Fibroblast of lung (primary cell): ENCODE measurements around the gene APOLD1. TPM values are rescaled to one million over a fixed set of nuclear protein-coding genes. Genes with fewer than 3 reads are reported as not detected.
A peak's percentile ranks its signal among the peaks of the same experiment; 100 is the strongest.

Experiments used
- DNase-seq, 2 donors: peaks; one replicate each; pipeline versions ENCODE4 v3.0.0 to v3.0.0-alpha.2; 2010; ENCODE audit warnings: low read depth in 2 of 2
- H2AFZ ChIP-seq: 2 replicates; pipeline ENCODE4 v1.5.1; 2012; ENCODE audit warnings: low read length, control low read depth, inconsistent platforms
- H3K27ac ChIP-seq: 2 replicates; pipeline ENCODE4 v1.5.1; 2011; ENCODE audit warnings: low read length, control low read depth; ENCODE audit not compliant: insufficient read depth
- H3K27me3 ChIP-seq: 2 replicates; pipeline ENCODE4 v1.5.1; 2011; ENCODE audit warnings: mild to moderate bottlenecking, low read length; ENCODE audit not compliant: control insufficient read depth, insufficient read depth
- H3K36me3 ChIP-seq: 2 replicates; pipeline ENCODE4 v1.5.1; 2011; ENCODE audit warnings: low read length; ENCODE audit not compliant: control insufficient read depth, insufficient read depth
- H3K4me1 ChIP-seq: 2 replicates; pipeline ENCODE4 v1.5.1; 2011; ENCODE audit warnings: low read length; ENCODE audit not compliant: control insufficient read depth, insufficient read depth; ENCODE audit errors: extremely low read depth
- H3K4me2 ChIP-seq: 2 replicates; pipeline ENCODE4 v1.5.1; 2011; ENCODE audit warnings: low read length, control low read depth; ENCODE audit not compliant: insufficient read depth; ENCODE audit errors: extremely low read depth
- H3K4me3 ChIP-seq, 4 experiments: fragments of 200-600 bp in 1 of 4; sonication (generic) in 1 of 4; replicated peaks in 1 of 4; 2 replicates each; pipeline ENCODE4 v1.5.1; 2011 to 2016; ENCODE audit warnings: low read length in 4 of 4, low read depth in 3 of 4, mild to moderate bottlenecking in 3 of 4, control low read depth in 2 of 4, inconsistent platforms in 1 of 4, mixed read lengths in 1 of 4; ENCODE audit not compliant: insufficient read depth in 1 of 4; ENCODE audit errors: control extremely low read depth in 1 of 4
- H3K79me2 ChIP-seq: 2 replicates; pipeline ENCODE4 v1.5.1; 2012; ENCODE audit warnings: mild to moderate bottlenecking, low read length, inconsistent platforms; ENCODE audit not compliant: control insufficient read depth, insufficient read depth
- H3K9ac ChIP-seq: 2 replicates; pipeline ENCODE4 v1.5.1; 2011; ENCODE audit warnings: mild to moderate bottlenecking, low read length, control low read depth; ENCODE audit not compliant: insufficient read depth
- H3K9me3 ChIP-seq: 2 replicates; pipeline ENCODE4 v1.5.1; 2012; ENCODE audit warnings: low read depth, low read length; ENCODE audit not compliant: control insufficient read depth, insufficient read depth
- H4K20me1 ChIP-seq: 2 replicates; pipeline ENCODE4 v1.5.1; 2011; ENCODE audit warnings: low read length; ENCODE audit not compliant: control insufficient read depth, insufficient read depth; ENCODE audit errors: extremely low read depth
- EZH2 ChIP-seq: IDR thresholded peaks from 2 replicates; pipeline ENCODE4 v1.5.1; 2012; ENCODE audit warnings: low read length, control low read depth, mild to moderate bottlenecking; ENCODE audit errors: missing control alignments
- polyA plus RNA-seq, 2 donors: library from polyadenylated mRNA; depleted of rRNA in 1 of 2; stranded (reverse) in 1 of 2; unstranded in 1 of 2; fragments of >200 nt; gene quantifications; 2 replicates each; pipeline ENCODE4 v1.2.1, GENCODE V29; 2011 to 2012; ENCODE audit warnings: missing spikeins in 1 of 2
- total RNA-seq: library from RNA; depleted of rRNA; stranded (reverse); fragments of >200 nt; gene quantifications from 2 replicates; pipeline ENCODE4 v1.2.1, GENCODE V29; 2014
- TF ChIP-seq, protein P1 (sequence below), 2 donors: IDR thresholded peaks in 1 of 2; conservative IDR thresholded peaks in 1 of 2; 1 replicate in 1 of 2; 2 replicates in 1 of 2; pipeline ENCODE4 v1.5.1; 2011 to 2012; ENCODE audit warnings: low read length in 2 of 2, control low read depth in 1 of 2, inconsistent platforms in 1 of 2, low read depth in 1 of 2, mild to moderate bottlenecking in 1 of 2

Gene APOLD1
- total and polyA plus RNA-seq, 2 donors (not counting 1 experiment from before 2014, with no cell fraction given), result 3.1 to 3.2 TPM

GRCh38 chr12:12794686-12795085, 9.2 kb downstream of the APOLD1 start:
- Histone ChIP-seq H3K27ac (no peak overlapping the region), H3K4me2 (no peak overlapping the region), H2AFZ (no peak overlapping the region), H3K9ac (no peak overlapping the region), H4K20me1 (no peaks in the 10 kb centered on the region), H3K79me2 (no peaks in the 10 kb centered on the region), H3K4me1 (peaks cover 3% of the 10 kb centered on the region), H3K27me3 (no peaks in the 10 kb centered on the region), H3K4me3 (no peak overlapping the region), H3K36me3 (no peaks in the 10 kb centered on the region), H3K9me3 (no peaks in the 10 kb centered on the region)
- DNase-seq, result no peak
- no peak for TF ChIP-seq EZH2
- TF ChIP-seq, protein P1, sequence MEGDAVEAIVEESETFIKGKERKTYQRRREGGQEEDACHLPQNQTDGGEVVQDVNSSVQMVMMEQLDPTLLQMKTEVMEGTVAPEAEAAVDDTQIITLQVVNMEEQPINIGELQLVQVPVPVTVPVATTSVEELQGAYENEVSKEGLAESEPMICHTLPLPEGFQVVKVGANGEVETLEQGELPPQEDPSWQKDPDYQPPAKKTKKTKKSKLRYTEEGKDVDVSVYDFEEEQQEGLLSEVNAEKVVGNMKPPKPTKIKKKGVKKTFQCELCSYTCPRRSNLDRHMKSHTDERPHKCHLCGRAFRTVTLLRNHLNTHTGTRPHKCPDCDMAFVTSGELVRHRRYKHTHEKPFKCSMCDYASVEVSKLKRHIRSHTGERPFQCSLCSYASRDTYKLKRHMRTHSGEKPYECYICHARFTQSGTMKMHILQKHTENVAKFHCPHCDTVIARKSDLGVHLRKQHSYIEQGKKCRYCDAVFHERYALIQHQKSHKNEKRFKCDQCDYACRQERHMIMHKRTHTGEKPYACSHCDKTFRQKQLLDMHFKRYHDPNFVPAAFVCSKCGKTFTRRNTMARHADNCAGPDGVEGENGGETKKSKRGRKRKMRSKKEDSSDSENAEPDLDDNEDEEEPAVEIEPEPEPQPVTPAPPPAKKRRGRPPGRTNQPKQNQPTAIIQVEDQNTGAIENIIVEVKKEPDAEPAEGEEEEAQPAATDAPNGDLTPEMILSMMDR (conservative IDR thresholded peaks at IDR 0.05 in 1 of 2, IDR thresholded peaks at IDR 0.05 in 1 of 2; ENCODE audit: low read depth in 1 of 2, low read length in 2 of 2), result no peak

DNA sequence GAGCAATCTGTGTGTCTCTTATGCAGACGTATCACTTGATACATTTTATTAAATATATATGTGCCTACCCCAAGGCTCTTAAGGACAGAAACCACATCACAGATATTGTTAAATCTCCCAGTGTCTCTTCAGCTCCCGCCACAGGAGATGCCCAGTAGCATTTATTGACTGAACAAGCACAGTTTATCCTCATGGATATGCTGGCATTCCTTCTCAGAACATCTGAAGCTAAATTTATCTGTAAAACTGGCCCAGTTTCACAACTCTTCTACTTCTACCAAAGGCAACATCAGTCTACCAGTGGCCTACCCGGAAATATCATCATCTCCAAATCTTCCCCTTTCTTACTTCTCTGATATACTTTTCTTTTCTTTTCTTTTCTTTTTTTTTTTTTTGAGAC, 10.7 kb downstream of the APOLD1 start:
- H3K79me2 ChIP-seq, result no peaks in the 10 kb centered on the region
- no peak overlapping the region for H3K9ac ChIP-seq
- H3K27me3 ChIP-seq, result no peaks in the 10 kb centered on the region
- no peak overlapping the region for H2AFZ ChIP-seq
- TF ChIP-seq, protein P1 (conservative IDR thresholded peaks at IDR 0.05 in 1 of 2, IDR thresholded peaks at IDR 0.05 in 1 of 2; ENCODE audit: low read depth in 1 of 2, low read length in 2 of 2), result no peak
- no peak overlapping the region for H3K4me3 ChIP-seq
- H3K4me1 ChIP-seq, result peaks cover 3% of the 10 kb centered on the region
- no peak overlapping the region for H3K27ac ChIP-seq
- no peaks in the 10 kb centered on the region for H3K9me3 ChIP-seq
- H3K4me2 ChIP-seq, result no peak overlapping the region
- DNase-seq, result no peak
- H3K36me3 ChIP-seq, result no peaks in the 10 kb centered on the region
- H4K20me1 ChIP-seq, result no peaks in the 10 kb centered on the region

- peak in 1 of 2 donors; percentile 54 for DNase-seq
- H3K4me3 ChIP-seq, result no peak overlapping the region
- no peak overlapping the region for H2AFZ ChIP-seq
- H3K27me3 ChIP-seq, result no peaks in the 10 kb centered on the region
- TF ChIP-seq, protein P1 (conservative IDR thresholded peaks at IDR 0.05 in 1 of 2, IDR thresholded peaks at IDR 0.05 in 1 of 2; ENCODE audit: low read depth in 1 of 2, low read length in 2 of 2), result no peak
- no peak for TF ChIP-seq EZH2
- no peak overlapping the region for H3K9ac ChIP-seq
- H3K4me2 ChIP-seq, result no peak overlapping the region
- H3K9me3 ChIP-seq, result no peaks in the 10 kb centered on the region
- no peaks in the 10 kb centered on the region for H3K79me2 ChIP-seq
- H3K4me1 ChIP-seq, result peaks cover 3% of the 10 kb centered on the region
- no peak overlapping the region for H3K27ac ChIP-seq
- H3K36me3 ChIP-seq, result no peaks in the 10 kb centered on the region
- H4K20me1 ChIP-seq, result no peaks in the 10 kb centered on the region
These were observed 11.7 kb downstream of the APOLD1 start for GRCh38 chr12:12796928-12797793.
